Osteoblast (primary cell): ENCODE data around the gene EXOSC7. TPM values are rescaled to one million over a fixed set of nuclear protein-coding genes. Genes with fewer than 3 reads are reported as not detected.

Source experiments
- DNase-seq: peaks from one replicate; pipeline ENCODE4 v3.0.0; 2011; ENCODE audit warnings: low spot score, mixed read lengths; ENCODE audit not compliant: insufficient read length; ENCODE audit errors: missing footprints
- H2AFZ ChIP-seq: 2 replicates; pipeline ENCODE4 v1.6.0; 2011; ENCODE audit warnings: mild to moderate bottlenecking, low read length
- H3K27ac ChIP-seq: 2 replicates; pipeline ENCODE4 v1.5.1; 2011; ENCODE audit warnings: mild to moderate bottlenecking, low read depth, low read length, moderate library complexity
- H3K27me3 ChIP-seq: 2 replicates; pipeline ENCODE4 v1.6.0; 2012; ENCODE audit warnings: mild to moderate bottlenecking, control low read depth, inconsistent platforms, low read length, moderate library complexity; ENCODE audit not compliant: insufficient read depth
- H3K36me3 ChIP-seq: 2 replicates; pipeline ENCODE4 v1.5.1; 2011; ENCODE audit warnings: mild to moderate bottlenecking, low read length, control low read depth, moderate library complexity; ENCODE audit not compliant: insufficient read depth
- H3K4me1 ChIP-seq: 2 replicates; pipeline ENCODE4 v1.5.1; 2011; ENCODE audit warnings: mild to moderate bottlenecking, low read length, control low read depth, moderate library complexity; ENCODE audit not compliant: insufficient read depth
- H3K4me2 ChIP-seq: 2 replicates; pipeline ENCODE4 v1.6.0; 2011; ENCODE audit warnings: mild to moderate bottlenecking, low read length; ENCODE audit not compliant: insufficient read depth
- H3K4me3 ChIP-seq: fragments of 200-600 bp; sonication (generic); 3 replicates; pipeline ENCODE4 v1.5.1; 2012; ENCODE audit warnings: mild to moderate bottlenecking, low read length, inconsistent platforms; ENCODE audit not compliant: insufficient read depth
- H3K79me2 ChIP-seq: 2 replicates; pipeline ENCODE4 v1.6.0; 2012; ENCODE audit warnings: mild to moderate bottlenecking, low read length, control low read depth, inconsistent platforms; ENCODE audit not compliant: insufficient read depth
- H3K9me3 ChIP-seq: 2 replicates; pipeline ENCODE4 v1.5.1; 2011; ENCODE audit warnings: low read depth, low read length, control low read depth
- H4K20me1 ChIP-seq: 2 replicates; pipeline ENCODE4 v1.6.0; 2012; ENCODE audit warnings: mild to moderate bottlenecking, low read length, control low read depth; ENCODE audit not compliant: insufficient read depth
- CTCF ChIP-seq: IDR thresholded peaks from 2 replicates; pipeline ENCODE4 v1.5.1; 2011; ENCODE audit warnings: mild to moderate bottlenecking, low read depth, low read length, moderate library complexity; ENCODE audit errors: extremely low read depth
- total RNA-seq: library from RNA; depleted of rRNA; stranded (reverse); fragments of >200 nt; gene quantifications from 2 replicates; pipeline ENCODE4 v1.2.3, GENCODE V29; 2012

The EXOSC7 gene
- total RNA-seq, 1 donor = 31.8 TPM

GRCh38 chr3:45041666-45042065 lies 65.6 kb downstream of the EXOSC7 start:
- Histone ChIP-seq H3K27me3 (no peaks in the 10 kb centered on the region), H3K27ac (no peak overlapping the region), H3K79me2 (no peaks in the 10 kb centered on the region), H3K9me3 (no peaks in the 10 kb centered on the region), H3K36me3 (no peaks in the 10 kb centered on the region), H3K4me1 (peaks cover 7% of the 10 kb centered on the region), H3K4me2 (no peak overlapping the region), H4K20me1 (no peaks in the 10 kb centered on the region), H3K4me3 (no peak overlapping the region), H2AFZ (no peak overlapping the region)
- TF ChIP-seq CTCF = no peak
- no peak for DNase-seq

- no peaks in the 10 kb centered on the region for H3K27me3 ChIP-seq
- no peaks in the 10 kb centered on the region for H3K36me3 ChIP-seq
- H3K79me2 ChIP-seq = no peaks in the 10 kb centered on the region
- no peak overlapping the region for H3K4me3 ChIP-seq
- no peak overlapping the region for H2AFZ ChIP-seq
- TF ChIP-seq CTCF = no peak
- no peaks in the 10 kb centered on the region for H3K9me3 ChIP-seq
- H3K4me1 ChIP-seq = peaks cover 7% of the 10 kb centered on the region
- H3K4me2 ChIP-seq = no peak overlapping the region
- no peak overlapping the region for H3K27ac ChIP-seq
- H4K20me1 ChIP-seq = no peaks in the 10 kb centered on the region
- no peak for DNase-seq
Measured at GRCh38 chr3:45042162-45042561, 66.1 kb downstream of the EXOSC7 start.

DNA sequence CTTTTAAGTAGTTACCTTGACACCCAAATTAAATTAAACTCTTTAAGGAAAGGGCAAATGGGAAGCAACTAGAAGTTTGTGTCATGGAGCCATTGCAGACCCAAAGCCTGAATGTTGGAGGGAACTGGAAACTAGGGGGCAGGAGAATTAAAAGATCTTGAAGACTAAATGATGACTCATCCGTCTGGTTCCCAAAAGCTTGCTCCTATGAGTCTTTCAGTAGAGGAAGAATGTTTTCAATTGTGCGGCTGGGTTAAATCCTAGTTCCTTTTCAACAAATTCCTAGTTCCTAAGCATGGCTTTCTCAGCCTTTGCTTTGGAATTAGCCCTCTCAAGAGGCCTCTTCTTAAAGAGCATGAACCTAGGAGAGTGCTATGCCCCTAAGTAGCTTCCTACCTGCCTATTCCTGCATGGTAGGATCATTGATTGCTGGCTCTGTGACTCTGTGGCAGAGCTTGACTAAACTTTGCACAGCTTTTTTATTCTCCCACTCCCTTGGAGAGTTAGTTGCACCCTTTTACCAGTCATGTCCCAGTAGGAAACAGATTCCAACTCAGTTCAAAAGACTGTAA lies 67.8 kb downstream of the EXOSC7 start:
- Histone ChIP-seq H3K27ac (peak overlapping the region; percentile 34), H2AFZ (peak overlapping the region; percentile 69)
- TF ChIP-seq CTCF = peak; percentile 37

DNA sequence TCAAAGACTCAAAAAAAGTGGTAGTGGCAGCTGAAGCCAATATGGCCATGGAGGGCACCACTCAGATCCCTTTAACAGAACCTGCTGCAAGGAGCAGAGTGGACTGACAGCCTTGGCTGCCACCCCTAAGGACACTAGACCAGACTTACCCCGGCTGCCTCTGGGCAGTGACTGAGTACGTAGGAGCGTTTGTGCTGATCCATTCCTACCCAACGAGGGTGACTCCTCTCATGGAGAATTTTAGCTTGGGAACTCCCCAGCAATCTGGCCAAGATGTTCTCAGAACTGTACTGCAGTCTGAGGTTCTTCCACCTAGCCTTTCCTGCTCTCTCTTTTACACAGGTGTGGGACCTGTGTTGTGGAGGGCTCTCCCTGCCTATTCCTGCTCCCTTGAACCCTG lies 72.2 kb downstream of the EXOSC7 start:
- Histone ChIP-seq H2AFZ (peak overlapping the region; percentile 63), H3K4me3 (no peak overlapping the region), H3K9me3 (no peaks in the 10 kb centered on the region), H3K27ac (no peak overlapping the region), H3K4me2 (no peak overlapping the region), H3K27me3 (no peaks in the 10 kb centered on the region), H3K4me1 (peaks cover 5% of the 10 kb centered on the region), H3K79me2 (no peaks in the 10 kb centered on the region), H3K36me3 (no peaks in the 10 kb centered on the region), H4K20me1 (no peaks in the 10 kb centered on the region)
- TF ChIP-seq CTCF = no peak
- no peak for DNase-seq

More for the DNA sequence above, 67.8 kb downstream of the EXOSC7 start:
- peak; percentile 93 for DNase-seq
- Histone ChIP-seq H3K4me2 (peak overlapping the region; percentile 8), H3K9me3 (no peaks in the 10 kb centered on the region), H3K4me3 (no peak overlapping the region), H4K20me1 (no peaks in the 10 kb centered on the region), H3K4me1 (peaks cover 7% of the 10 kb centered on the region), H3K36me3 (no peaks in the 10 kb centered on the region), H3K27me3 (no peaks in the 10 kb centered on the region), H3K79me2 (no peaks in the 10 kb centered on the region)
